H1 (cell line): ENCODE measurements around the gene ACP2. TPM values are rescaled to one million over a fixed set of nuclear protein-coding genes. Genes with fewer than 3 reads are reported as not detected.

Experiments used
- CTCF ChIA-PET: fragments of 300-600 bp; sonication (Branson Sonifier 250); formaldehyde crosslinking; loops from one replicate; lab custom pipeline; 2021; ENCODE audit not compliant: partially characterized antibody; lab: Charles Lee
- POLR2A ChIA-PET: fragments of 300-600 bp; sonication (Branson Sonifier 250); formaldehyde crosslinking; loops from one replicate; lab custom pipeline; 2021; ENCODE audit warnings: inconsistent platforms; ENCODE audit not compliant: partially characterized antibody; lab: Charles Lee
- DNase-seq, 2 experiments: peaks; one replicate each; pipeline versions ENCODE4 v3.0.0 to v3.0.0-alpha.2; 2010 to 2022; ENCODE audit warnings: low spot score in 2 of 2, low read depth in 1 of 2, mixed read lengths in 1 of 2
- FAIRE-seq: peaks from 2 replicates; lab custom pipeline; 2011; peaks lifted over from hg19 to GRCh38; lab: Jason Lieb, UNC
- H2AFZ ChIP-seq: 2 replicates; pipeline ENCODE4 v1.8.1; 2012; ENCODE audit warnings: low read length, inconsistent platforms
- H2AK5ac ChIP-seq: 2 replicates; pipeline ENCODE4 v1.6.1; 2013; ENCODE audit warnings: low read depth, low read length
- H2BK120ac ChIP-seq: replicated peaks from 2 replicates; pipeline ENCODE3; 2013; ENCODE audit warnings: low read depth, low read length, inconsistent platforms
- H2BK12ac ChIP-seq: 2 replicates; pipeline ENCODE4 v1.6.1; 2013; ENCODE audit warnings: low read depth, low read length
- H2BK15ac ChIP-seq: 2 replicates; pipeline ENCODE4 v1.6.1; 2013; ENCODE audit warnings: low read length
- H2BK20ac ChIP-seq: 2 replicates; pipeline ENCODE4 v1.6.1; 2013; ENCODE audit warnings: low read length
- H2BK5ac ChIP-seq: 2 replicates; pipeline ENCODE4 v1.6.1; 2013; ENCODE audit warnings: low read depth, low read length
- H3K14ac ChIP-seq: 2 replicates; pipeline ENCODE4 v1.6.1; 2013; ENCODE audit warnings: inconsistent platforms; ENCODE audit not compliant: insufficient read length
- H3K18ac ChIP-seq: 2 replicates; pipeline ENCODE4 v1.6.1; 2013; ENCODE audit warnings: low read length; ENCODE audit errors: extremely low read depth
- H3K23ac ChIP-seq: 2 replicates; pipeline ENCODE4 v1.6.1; 2013; ENCODE audit warnings: inconsistent platforms; ENCODE audit not compliant: insufficient read length
- H3K23me2 ChIP-seq: 2 replicates; pipeline ENCODE4 v1.6.1; 2013; ENCODE audit warnings: low read depth, low read length
- H3K27ac ChIP-seq: 2 replicates; pipeline ENCODE4 v1.6.1; 2011; ENCODE audit warnings: low read depth, low read length, inconsistent platforms
- H3K27me3 ChIP-seq, 4 experiments: replicated peaks in 1 of 4; 1 replicate in 1 of 4; 2 replicates in 3 of 4; pipeline versions ENCODE4 v1.6.1 to v1.8.1; 2011 to 2013; ENCODE audit warnings: low read length in 3 of 4, mild to moderate bottlenecking in 3 of 4, inconsistent platforms in 2 of 4, mixed read lengths in 2 of 4, moderate library complexity in 1 of 4; ENCODE audit not compliant: control insufficient read depth in 3 of 4, insufficient read depth in 3 of 4; ENCODE audit errors: extremely low read depth in 1 of 4
- H3K36me3 ChIP-seq, 4 experiments: 2 replicates each; pipeline versions ENCODE4 v1.6.1 to v1.8.1; 2011 to 2013; ENCODE audit warnings: mild to moderate bottlenecking in 4 of 4, low read length in 3 of 4, moderate library complexity in 2 of 4, control low read depth in 1 of 4, inconsistent platforms in 1 of 4; ENCODE audit not compliant: insufficient read depth in 4 of 4, control insufficient read depth in 2 of 4
- H3K4ac ChIP-seq: replicated peaks from 2 replicates; pipeline ENCODE3; 2013; ENCODE audit warnings: low read length, low read depth, mixed read lengths, inconsistent platforms; ENCODE audit not compliant: insufficient read length
- H3K4me1 ChIP-seq, 4 experiments: replicated peaks in 1 of 4; 1 replicate in 1 of 4; 2 replicates in 3 of 4; pipeline versions ENCODE4 v1.6.1 to v1.8.1; 2011 to 2013; ENCODE audit warnings: low read length in 3 of 4, inconsistent platforms in 2 of 4, mixed read lengths in 1 of 4; ENCODE audit not compliant: insufficient read depth in 4 of 4, control insufficient read depth in 3 of 4
- H3K4me2 ChIP-seq, 2 experiments: 2 replicates each; pipeline versions ENCODE4 v1.6.1 to v1.8.1; 2011 to 2013; ENCODE audit warnings: low read depth in 2 of 2, low read length in 2 of 2, control low read depth in 1 of 2, inconsistent platforms in 1 of 2, mild to moderate bottlenecking in 1 of 2; ENCODE audit not compliant: insufficient read depth in 1 of 2
- H3K4me3 ChIP-seq, 4 experiments: fragments of 200-600, 300-600 bp in 1 of 4; sonication (generic), shearing (Covaris generic), sonication (Bioruptor Twin) in 1 of 4; 2 replicates each; pipeline versions ENCODE4 v1.5.1 to v1.8.1; 2011 to 2016; ENCODE audit warnings: low read length in 4 of 4, low read depth in 3 of 4, control low read depth in 2 of 4, inconsistent platforms in 2 of 4, mild to moderate bottlenecking in 2 of 4, mixed read lengths in 1 of 4, moderate library complexity in 1 of 4; ENCODE audit not compliant: insufficient read depth in 2 of 4; ENCODE audit errors: extremely low read depth in 1 of 4
- H3K56ac ChIP-seq: replicated peaks from 2 replicates; pipeline ENCODE3; 2013; ENCODE audit warnings: low read depth, mild to moderate bottlenecking, mixed read lengths, low read length, inconsistent platforms; ENCODE audit not compliant: insufficient read length
- H3K79me1 ChIP-seq: 2 replicates; pipeline ENCODE4 v1.6.1; 2013; ENCODE audit warnings: low read depth, low read length, control low read depth
- H3K79me2 ChIP-seq, 2 experiments: 2 replicates each; pipeline versions ENCODE4 v1.6.1 to v1.8.1; 2012 to 2013; ENCODE audit warnings: low read length in 2 of 2, mild to moderate bottlenecking in 2 of 2, inconsistent platforms in 1 of 2; ENCODE audit not compliant: insufficient read depth in 2 of 2, control insufficient read depth in 1 of 2
- H3K9ac ChIP-seq, 4 experiments: replicated peaks in 1 of 4; 1 replicate in 1 of 4; 2 replicates in 3 of 4; pipeline versions ENCODE4 v1.6.1 to v1.8.1; 2011 to 2013; ENCODE audit warnings: low read depth in 3 of 4, low read length in 3 of 4, control low read depth in 2 of 4, mild to moderate bottlenecking in 2 of 4, moderate library complexity in 2 of 4, inconsistent platforms in 1 of 4; ENCODE audit errors: extremely low read depth in 1 of 4
- H3K9me3 ChIP-seq, 2 experiments: 2 replicates each; pipeline versions ENCODE4 v1.6.1 to v1.8.1; 2012 to 2013; ENCODE audit warnings: mild to moderate bottlenecking in 2 of 2, moderate library complexity in 2 of 2, control low read depth in 1 of 2, inconsistent platforms in 1 of 2, low read depth in 1 of 2, low read length in 1 of 2, mixed read lengths in 1 of 2; ENCODE audit not compliant: insufficient read depth in 2 of 2
- H4K20me1 ChIP-seq, 2 experiments: replicated peaks in 1 of 2; 2 replicates each; pipeline versions ENCODE3 to v1.8.1; 2011 to 2013; ENCODE audit warnings: inconsistent platforms in 2 of 2, low read length in 2 of 2, mild to moderate bottlenecking in 1 of 2; ENCODE audit not compliant: insufficient read depth in 2 of 2, control insufficient read depth in 1 of 2
- H4K5ac ChIP-seq: 2 replicates; pipeline ENCODE4 v1.6.1; 2013; ENCODE audit warnings: low read length, low read depth, mixed read lengths, inconsistent platforms; ENCODE audit not compliant: insufficient read length
- H4K8ac ChIP-seq: 2 replicates; pipeline ENCODE4 v1.8.0; 2013; ENCODE audit warnings: mild to moderate bottlenecking, moderate library complexity, low read length, inconsistent platforms; ENCODE audit not compliant: insufficient read depth; ENCODE audit errors: extremely low read depth
- H4K91ac ChIP-seq: replicated peaks from 2 replicates; pipeline ENCODE3; 2013; ENCODE audit warnings: low read length, mixed read lengths, inconsistent platforms; ENCODE audit not compliant: insufficient read length
- CTBP2 ChIP-seq: IDR thresholded peaks from 2 replicates; pipeline ENCODE4 v1.7.0; 2011; ENCODE audit warnings: borderline replicate concordance, mild to moderate bottlenecking, moderate library complexity, mixed read lengths, low read length; ENCODE audit not compliant: insufficient read depth, insufficient read length
- PHF8 ChIP-seq: fragments of 200-600 bp; sonication (generic); conservative IDR thresholded peaks from 2 replicates; pipeline ENCODE4 v1.7.1; 2012; ENCODE audit warnings: low read depth, mild to moderate bottlenecking, inconsistent platforms, low read length, moderate library complexity
- SIN3A ChIP-seq, 2 experiments: IDR thresholded peaks in 1 of 2; conservative IDR thresholded peaks in 1 of 2; 2 replicates each; pipeline ENCODE4 v1.6.1; 2011 to 2012; ENCODE audit warnings: low read length in 2 of 2, improper control_type of control experiment in 1 of 2, low read depth in 1 of 2, mild to moderate bottlenecking in 1 of 2
- WGBS, 2 experiments: shearing (Covaris generic) in 1 of 2; methylation state at CpG; one replicate each; pipeline versions ENCODE4 v1.1.6 to v1.1.7; 2013 to 2015; ENCODE audit warnings: low lambda C conversion rate in 2 of 2, mixed read lengths in 2 of 2, inconsistent platforms in 1 of 2, low coverage in 1 of 2, missing lambda C conversion rate in 1 of 2; ENCODE audit not compliant: insufficient replicate concordance in 2 of 2, insufficient coverage in 1 of 2, insufficient read length in 1 of 2; ENCODE audit errors: extremely low coverage in 1 of 2, missing lambda C conversion rate in 1 of 2; 5-methylcytosine and 5-hydroxymethylcytosine counted together
- polyA plus RNA-seq, 7 experiments: library from polyadenylated mRNA; depleted of rRNA in 3 of 7; stranded (reverse) in 5 of 7; unstranded in 2 of 7; fragments of >200 nt in 5 of 7; fragments of 200-250 nt in 2 of 7; gene quantifications; 1 replicate in 5 of 7; 2 replicates in 1 of 7; 4 replicates in 1 of 7; pipeline versions ENCODE4 v1.2.1 to v1.2.3, GENCODE V29; 2011 to 2013; ENCODE audit warnings: missing spikeins in 2 of 7, mixed read lengths in 2 of 7
- total RNA-seq: library from RNA; stranded (reverse); fragmentation: NEBNext Ultra II Directional; extraction: Animal tissue kit (Norgen Biotek cat#: 25700); gene quantifications from 2 replicates; pipeline ENCODE4 v1.2.1, GENCODE V29; 2021
- TF ChIP-seq, protein P1 (sequence below): IDR thresholded peaks from 2 replicates; pipeline ENCODE4 v1.6.1; 2012; ENCODE audit warnings: inconsistent platforms
- TF ChIP-seq, protein P2 (sequence below): IDR thresholded peaks from 2 replicates; pipeline ENCODE4 v1.6.1; 2012; ENCODE audit warnings: inconsistent platforms
- TF ChIP-seq, protein P3 (sequence below): IDR thresholded peaks from 2 replicates; pipeline ENCODE4 v1.6.1; 2011; ENCODE audit warnings: low read depth, mild to moderate bottlenecking, low read length; ENCODE audit not compliant: insufficient read depth

ACP2 gene
- total and polyA plus RNA-seq, 2 of the 8 experiments (the other 6 are each of a cell fraction or from before 2014, with no cell fraction given) = 17.8 to 19.8 TPM

DNA sequence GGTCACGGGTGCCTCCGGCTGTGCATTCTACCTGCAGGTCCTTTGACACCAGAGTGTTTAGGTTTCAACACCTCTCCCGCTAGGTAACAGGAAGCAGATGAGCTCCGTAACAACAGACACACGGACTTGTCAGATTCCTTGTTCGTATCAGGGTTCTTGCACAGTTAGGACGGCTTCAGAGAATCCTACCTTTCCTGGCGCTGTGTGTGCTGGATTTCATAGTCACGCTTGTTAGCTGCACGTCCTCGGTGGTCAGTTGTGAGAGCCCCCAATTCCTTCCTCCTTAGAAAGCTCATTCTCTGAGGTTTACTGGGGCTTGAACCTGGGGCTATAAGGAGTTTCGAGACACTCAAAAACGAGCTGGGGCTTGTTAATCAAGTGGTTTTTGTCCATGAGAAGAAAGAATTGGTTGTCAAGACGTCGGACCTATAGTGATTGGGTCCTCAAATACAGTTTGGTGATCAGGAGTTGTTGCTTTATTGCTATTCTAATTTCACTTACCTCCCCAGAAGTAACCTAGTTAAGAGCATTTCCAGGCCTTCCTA is 33.2 kb downstream of the ACP2 start:
- H4K20me1 ChIP-seq = peaks cover 0 to 4% of the 10 kb centered on the region in 2 experiments
- H3K9me3 ChIP-seq = no peaks in the 10 kb centered on the region
- peak overlapping the region; percentile 99 for H3K18ac ChIP-seq
- peak overlapping the region; percentile 78 for H3K14ac ChIP-seq
- H3K4me2 ChIP-seq = peak overlapping the region; percentile 93 to 100
- CTCF ChIA-PET = interaction anchor here (0.6 to 21.5 kb wide), 14 partner anchors 10 to 195 kb away, joined by 3 to 247 read pairs (median 4); partner anchors contain the start of genes ACP2, ARFGAP2, NR1H3 and PACSIN3
- peak overlapping the region; percentile 13; the same call in 1 of the 2 replicates for H2AFZ ChIP-seq
- peak overlapping the region; percentile 95 for H3K27ac ChIP-seq
- H2BK12ac ChIP-seq = peak overlapping the region; percentile 28; the same call in 1 of the 2 replicates
- H3K23me2 ChIP-seq = peaks cover 17% of the 10 kb centered on the region
- H3K36me3 ChIP-seq = peaks cover 5 to 13% (median 10%) of the 10 kb centered on the region in 4 experiments; a peak in 7 of 8 replicates
- H3K27me3 ChIP-seq = no peaks in the 10 kb centered on the region
- H3K4me3 ChIP-seq = peak overlapping the region; percentile 79 to 98 (median 90)
- peak overlapping the region; percentile 93 for H4K5ac ChIP-seq
- peaks cover 6 to 28% of the 10 kb centered on the region in 2 experiments; a peak in 3 of 4 replicates for H3K79me2 ChIP-seq
- peak overlapping the region; percentile 16 for H3K4ac ChIP-seq
- peak overlapping the region; percentile 84; the same call in 1 of the 2 replicates for H2AK5ac ChIP-seq
- WGBS, 2 experiments = 16% methylated on average over 15 of the region's 15 CpGs; no CpG with 5 or more reads in 1 of the 2 experiments
- no peak overlapping the region for H3K23ac ChIP-seq
- DNase-seq (no peak), FAIRE-seq (no peak)
- H4K91ac ChIP-seq = peak overlapping the region; percentile 75
- H2BK20ac ChIP-seq = no peak overlapping the region
- peak overlapping the region; percentile 95 to 97 (median 97) for H3K9ac ChIP-seq
- peak overlapping the region; percentile 96; the same call in 1 of the 2 replicates for H4K8ac ChIP-seq
- POLR2A ChIA-PET = interaction anchor here (0.7 to 3.3 kb wide), 28 partner anchors 8 to 370 kb away, joined by 3 to 49 read pairs (median 9); partner anchors contain the start of genes ACP2, CKAP5, NR1H3 and PACSIN3
- H2BK15ac ChIP-seq = 0 out of 2 replicates have a peak overlapping the region, but pooled peaks have one; percentile 3
- H2BK120ac ChIP-seq = peak overlapping the region; percentile 62
- H2BK5ac ChIP-seq = peak overlapping the region; percentile 95
- H3K56ac ChIP-seq = peak overlapping the region; percentile 98
- H3K79me1 ChIP-seq = no peaks in the 10 kb centered on the region; the same call in 1 of the 2 replicates
- H3K4me1 ChIP-seq = peaks cover 0 to 10% (median 8%) of the 10 kb centered on the region in 4 experiments; a peak in 6 of 7 replicates
- TF ChIP-seq CTBP2 = no peak
- peak; percentile 41 to 70; a peak in 2 of 4 replicates for TF ChIP-seq SIN3A (conservative IDR thresholded peaks at IDR 0.05 in 1 of 2, IDR thresholded peaks at IDR 0.05 in 1 of 2; ENCODE audit: low read depth in 1 of 2, low read length in 2 of 2)
- TF ChIP-seq, protein P1, sequence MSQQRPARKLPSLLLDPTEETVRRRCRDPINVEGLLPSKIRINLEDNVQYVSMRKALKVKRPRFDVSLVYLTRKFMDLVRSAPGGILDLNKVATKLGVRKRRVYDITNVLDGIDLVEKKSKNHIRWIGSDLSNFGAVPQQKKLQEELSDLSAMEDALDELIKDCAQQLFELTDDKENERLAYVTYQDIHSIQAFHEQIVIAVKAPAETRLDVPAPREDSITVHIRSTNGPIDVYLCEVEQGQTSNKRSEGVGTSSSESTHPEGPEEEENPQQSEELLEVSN = no peak
- TF ChIP-seq PHF8 = peak; percentile 22; the same call in 1 of the 2 replicates
- TF ChIP-seq, protein P2, sequence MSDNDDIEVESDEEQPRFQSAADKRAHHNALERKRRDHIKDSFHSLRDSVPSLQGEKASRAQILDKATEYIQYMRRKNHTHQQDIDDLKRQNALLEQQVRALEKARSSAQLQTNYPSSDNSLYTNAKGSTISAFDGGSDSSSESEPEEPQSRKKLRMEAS = 0 out of 2 replicates have a peak, but pooled peaks have one; percentile 2
- TF ChIP-seq, protein P3, sequence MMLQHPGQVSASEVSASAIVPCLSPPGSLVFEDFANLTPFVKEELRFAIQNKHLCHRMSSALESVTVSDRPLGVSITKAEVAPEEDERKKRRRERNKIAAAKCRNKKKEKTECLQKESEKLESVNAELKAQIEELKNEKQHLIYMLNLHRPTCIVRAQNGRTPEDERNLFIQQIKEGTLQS = no peak
